Peyer's patch (tissue), 4 donors: ENCODE measurements around the gene GPR158.

Source experiments
- POLR2A ChIP-seq, 2 donors: fragments of 450-650 bp; IDR thresholded peaks; one replicate each; pipeline ENCODE4 v1.5.1; 2017; ENCODE audit warnings: antibody characterized with exemption in 2 of 2, mild to moderate bottlenecking in 2 of 2, moderate library complexity in 2 of 2
- TF ChIP-seq, protein P1 (sequence below), 6 experiments: fragments of 450-650 bp in 4 of 6; fragments of 200-600 bp in 2 of 6; sonication (generic) in 1 of 6; IDR thresholded peaks; one replicate each; pipeline ENCODE4 v1.5.1; 2017 to 2019; ENCODE audit warnings: antibody characterized with exemption in 6 of 6, mild to moderate bottlenecking in 3 of 6, moderate library complexity in 1 of 6

DNA sequence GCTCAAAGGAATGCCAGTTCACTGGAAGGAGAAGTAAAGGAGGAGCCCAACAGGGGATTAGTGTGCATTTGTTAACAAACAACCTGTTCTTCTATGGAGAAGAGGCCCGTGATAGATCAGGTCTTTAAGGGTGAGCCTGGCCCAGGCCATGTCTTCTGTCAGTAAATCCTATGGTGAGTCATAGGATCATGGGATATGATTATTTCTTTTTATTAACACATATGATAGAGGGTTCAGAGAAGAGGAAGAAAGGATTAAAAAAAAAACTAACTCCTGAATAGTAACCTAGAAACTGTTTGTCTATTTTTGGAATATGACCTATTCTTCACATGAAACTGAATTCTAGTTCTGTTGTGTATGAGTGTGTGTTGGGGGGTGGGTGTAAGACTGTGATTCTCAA is 70.4 kb downstream of the GPR158 start:
- TF ChIP-seq, protein P1, sequence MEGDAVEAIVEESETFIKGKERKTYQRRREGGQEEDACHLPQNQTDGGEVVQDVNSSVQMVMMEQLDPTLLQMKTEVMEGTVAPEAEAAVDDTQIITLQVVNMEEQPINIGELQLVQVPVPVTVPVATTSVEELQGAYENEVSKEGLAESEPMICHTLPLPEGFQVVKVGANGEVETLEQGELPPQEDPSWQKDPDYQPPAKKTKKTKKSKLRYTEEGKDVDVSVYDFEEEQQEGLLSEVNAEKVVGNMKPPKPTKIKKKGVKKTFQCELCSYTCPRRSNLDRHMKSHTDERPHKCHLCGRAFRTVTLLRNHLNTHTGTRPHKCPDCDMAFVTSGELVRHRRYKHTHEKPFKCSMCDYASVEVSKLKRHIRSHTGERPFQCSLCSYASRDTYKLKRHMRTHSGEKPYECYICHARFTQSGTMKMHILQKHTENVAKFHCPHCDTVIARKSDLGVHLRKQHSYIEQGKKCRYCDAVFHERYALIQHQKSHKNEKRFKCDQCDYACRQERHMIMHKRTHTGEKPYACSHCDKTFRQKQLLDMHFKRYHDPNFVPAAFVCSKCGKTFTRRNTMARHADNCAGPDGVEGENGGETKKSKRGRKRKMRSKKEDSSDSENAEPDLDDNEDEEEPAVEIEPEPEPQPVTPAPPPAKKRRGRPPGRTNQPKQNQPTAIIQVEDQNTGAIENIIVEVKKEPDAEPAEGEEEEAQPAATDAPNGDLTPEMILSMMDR (IDR thresholded peaks at IDR 0.05), result no peak
- no peak for TF ChIP-seq POLR2A (IDR thresholded peaks at IDR 0.05)
